GM12878 (cell line): ENCODE data around the gene BAX. TPM values are rescaled to one million over a fixed set of nuclear protein-coding genes. Genes with fewer than 3 reads are reported as not detected.

Experiments
- ATF7 ChIP-seq: fragments of 450-650 bp; IDR thresholded peaks from 2 replicates; pipeline ENCODE4 v1.6.1; 2016; ENCODE audit warnings: low read depth, mild to moderate bottlenecking
- BCL3 ChIP-seq: IDR thresholded peaks from 2 replicates; pipeline ENCODE4 v1.6.1; 2011; ENCODE audit warnings: borderline replicate concordance, low read depth, mild to moderate bottlenecking, moderate library complexity, low read length; ENCODE audit not compliant: insufficient read depth, poor library complexity, severe bottlenecking
- BHLHE40 ChIP-seq, 2 experiments: fragments of 450-650 bp in 1 of 2; IDR thresholded peaks; 2 replicates each; pipeline ENCODE4 v1.6.1; 2011 to 2017; ENCODE audit warnings: low read depth in 2 of 2, borderline replicate concordance in 1 of 2, improper control_type of control experiment in 1 of 2, low read length in 1 of 2, mild to moderate bottlenecking in 1 of 2
- CHD1 ChIP-seq: IDR thresholded peaks from 2 replicates; pipeline ENCODE4 v1.6.1; 2012; ENCODE audit warnings: low read depth, low read length, improper control_type of control experiment
- CHD2 ChIP-seq: IDR thresholded peaks from 2 replicates; pipeline ENCODE4 v1.6.1; 2011; ENCODE audit warnings: low read depth, low read length, improper control_type of control experiment, borderline replicate concordance
- CREM ChIP-seq: IDR thresholded peaks from 2 replicates; pipeline ENCODE4 v1.6.1; 2014; ENCODE audit warnings: antibody characterized with exemption, low read depth
- ELK1 ChIP-seq: IDR thresholded peaks from 2 replicates; pipeline ENCODE4 v1.6.1; 2012; ENCODE audit warnings: low read depth, low read length, improper control_type of control experiment
- FOS ChIP-seq: IDR thresholded peaks from 3 replicates; pipeline ENCODE4 v1.6.1; 2011; ENCODE audit warnings: borderline replicate concordance; ENCODE audit not compliant: insufficient read length; ENCODE audit errors: extremely low read depth
- FOXM1 ChIP-seq: IDR thresholded peaks from 2 replicates; pipeline ENCODE4 v1.6.1; 2012; ENCODE audit warnings: low read depth, mild to moderate bottlenecking, inconsistent platforms, low read length, moderate library complexity
- JUND ChIP-seq: IDR thresholded peaks from 2 replicates; pipeline ENCODE4 v1.6.1; 2012; ENCODE audit warnings: low read depth, mild to moderate bottlenecking, low read length, improper control_type of control experiment, moderate library complexity
- MAX ChIP-seq: IDR thresholded peaks from 2 replicates; pipeline ENCODE4 v1.6.1; 2012; ENCODE audit warnings: low read depth, low read length, improper control_type of control experiment
- MEF2A ChIP-seq: IDR thresholded peaks from 2 replicates; pipeline ENCODE4 v1.6.1; 2011; ENCODE audit warnings: low read depth, mild to moderate bottlenecking, low read length, moderate library complexity; ENCODE audit not compliant: insufficient read depth
- NFYB ChIP-seq: IDR thresholded peaks from 2 replicates; pipeline ENCODE4 v1.6.1; 2011; ENCODE audit warnings: low read depth, mild to moderate bottlenecking, low read length, improper control_type of control experiment, moderate library complexity; ENCODE audit not compliant: insufficient read depth
- RUNX3 ChIP-seq: IDR thresholded peaks from 2 replicates; pipeline ENCODE4 v1.6.1; 2012; ENCODE audit warnings: low read length, inconsistent platforms
- SMARCA5 ChIP-seq: fragments of 450-650 bp; IDR thresholded peaks from 2 replicates; pipeline ENCODE4 v1.6.1; 2017; ENCODE audit warnings: mild to moderate bottlenecking
- SP1 ChIP-seq: IDR thresholded peaks from one replicate; pipeline ENCODE4 v1.6.1; 2011; ENCODE audit warnings: low read depth, low read length
- SREBF2 ChIP-seq: IDR thresholded peaks from 2 replicates; pipeline ENCODE4 v1.6.1; 2012; ENCODE audit warnings: mild to moderate bottlenecking, low read length
- SRF ChIP-seq, 2 experiments: IDR thresholded peaks; 2 replicates each; pipeline ENCODE4 v1.6.1; 2011; ENCODE audit warnings: low read depth in 2 of 2, low read length in 2 of 2, mild to moderate bottlenecking in 1 of 2, moderate library complexity in 1 of 2
- SUZ12 ChIP-seq: fragments of 200-600 bp; sonication (generic); IDR thresholded peaks from one replicate; pipeline ENCODE4 v1.6.1; 2018; ENCODE audit warnings: antibody characterized with exemption, mild to moderate bottlenecking; ENCODE audit not compliant: unreplicated experiment
- USF2 ChIP-seq: IDR thresholded peaks from 2 replicates; pipeline ENCODE4 v1.6.1; 2011; ENCODE audit warnings: low read depth, low read length, improper control_type of control experiment, borderline replicate concordance
- YY1 ChIP-seq: IDR thresholded peaks from 2 replicates; pipeline ENCODE4 v1.6.1; 2011; ENCODE audit warnings: low read depth, mild to moderate bottlenecking, low read length
- ZBTB4 ChIP-seq: fragments of 450-650 bp; formaldehyde crosslinking; IDR thresholded peaks from 2 replicates; pipeline ENCODE4 v1.4.0; 2022; ENCODE audit warnings: mild to moderate bottlenecking, moderate library complexity
- ZNF24 ChIP-seq: fragments of 450-650 bp; IDR thresholded peaks from 2 replicates; pipeline ENCODE4 v1.6.1; 2017; ENCODE audit warnings: antibody characterized with exemption, mild to moderate bottlenecking
- ZNF274 ChIP-seq: IDR thresholded peaks from one replicate; pipeline ENCODE4 v1.8.0; 2011; ENCODE audit not compliant: insufficient read length, insufficient read depth
- polyA plus RNA-seq, 11 experiments: library from polyadenylated mRNA; depleted of rRNA in 4 of 11; unstranded in 6 of 11; stranded (reverse) in 5 of 11; fragments of >200 nt; fragmentation: Nextera tagmentation in 4 of 11; fragmentation: Illumina TruSeq in 1 of 11; extraction: Ambion mirVana in 4 of 11; extraction: Trizol in 1 of 11; gene quantifications; 1 replicate in 1 of 11; 2 replicates in 10 of 11; pipeline versions ENCODE4 v1.2.1 to v1.2.3, GENCODE V29; 2011 to 2016; ENCODE audit warnings: inconsistent platforms in 2 of 11, missing spikeins in 2 of 11, low read depth in 1 of 11
- total RNA-seq, 4 experiments: library from RNA; depleted of rRNA in 3 of 4; stranded (reverse); fragments of >200 nt in 3 of 4; fragmentation: Illumina TruSeq in 1 of 4; extraction: Trizol in 1 of 4; gene quantifications; 2 replicates each; pipeline versions ENCODE4 v1.2.1 to v1.2.3, GENCODE V29; 2013 to 2021

The BAX gene
- total and polyA plus RNA-seq, 10 of the 15 experiments (the other 5 are each of a cell fraction or from before 2014, with no cell fraction given), result 7.2 to 221 (median 137) TPM

- no peak for TF ChIP-seq BCL3
- no peak for TF ChIP-seq SREBF2
- peak; percentile 58; the same call in 1 of the 2 replicates for TF ChIP-seq CREM
- TF ChIP-seq FOXM1, result no peak
- 0 out of 2 replicates have a peak, but pooled peaks have one; percentile 50 for TF ChIP-seq MEF2A
- no peak for TF ChIP-seq SUZ12
- TF ChIP-seq SP1, result peak; percentile 39
- peak; percentile 53; the same call in 1 of the 2 replicates for TF ChIP-seq SMARCA5
- peak; percentile 98 for TF ChIP-seq MAX
- no peak for TF ChIP-seq ZNF274
- 0 out of 2 replicates have a peak, but pooled peaks have one; percentile 11 for TF ChIP-seq CHD2
- TF ChIP-seq USF2, result peak; percentile 99
- no peak for TF ChIP-seq ELK1
- TF ChIP-seq ZNF24, result 0 out of 2 replicates have a peak, but pooled peaks have one; percentile 22
- TF ChIP-seq RUNX3, result peak; percentile 24
- peak; percentile 98 for TF ChIP-seq ZBTB4 (CRISPR knock-in tag)
- TF ChIP-seq ATF7, result no peak
- TF ChIP-seq SRF (IDR thresholded peaks at IDR 0.05; ENCODE audit: low read depth in 2 of 2, low read length in 2 of 2), result no peak
- no peak for TF ChIP-seq NFYB
- peak; percentile 87 for TF ChIP-seq FOS
- TF ChIP-seq YY1, result peak; percentile 100
- no peak for TF ChIP-seq JUND
- TF ChIP-seq CHD1, result 0 out of 2 replicates have a peak, but pooled peaks have one; percentile 13
- peak; percentile 96 to 100 for TF ChIP-seq BHLHE40 (IDR thresholded peaks at IDR 0.05; ENCODE audit: borderline replicate concordance in 1 of 2, low read depth in 2 of 2, low read length in 1 of 2)
These were observed at the start of gene BAX (continued) for GRCh38 chr19:48954595-48955307.
